ENCODE results near the gene WHRN.

The WHRN gene

GRCh38 chr9:114394523-114395333 is 110.5 kb downstream of the WHRN start:
- FAIRE-seq: no peak

DNA sequence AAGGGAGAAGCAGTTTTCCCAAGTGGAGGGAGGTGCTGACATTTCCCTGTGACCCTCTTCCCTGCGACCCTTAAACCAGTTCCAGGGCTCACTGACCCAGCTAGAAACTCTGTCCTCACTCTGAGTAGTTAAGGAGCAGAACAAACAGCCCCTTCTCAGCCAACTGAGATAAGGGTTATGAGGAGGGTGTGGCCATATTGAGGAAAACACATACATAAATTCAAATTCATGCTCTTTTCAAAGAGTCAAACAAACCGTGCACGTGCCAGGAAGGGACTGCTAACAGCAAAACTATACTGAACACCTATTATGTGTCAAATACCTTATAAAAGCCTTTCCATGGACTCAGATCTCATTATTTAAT is 112.5 kb downstream of the WHRN start:
- FAIRE-seq: no peak

DNA sequence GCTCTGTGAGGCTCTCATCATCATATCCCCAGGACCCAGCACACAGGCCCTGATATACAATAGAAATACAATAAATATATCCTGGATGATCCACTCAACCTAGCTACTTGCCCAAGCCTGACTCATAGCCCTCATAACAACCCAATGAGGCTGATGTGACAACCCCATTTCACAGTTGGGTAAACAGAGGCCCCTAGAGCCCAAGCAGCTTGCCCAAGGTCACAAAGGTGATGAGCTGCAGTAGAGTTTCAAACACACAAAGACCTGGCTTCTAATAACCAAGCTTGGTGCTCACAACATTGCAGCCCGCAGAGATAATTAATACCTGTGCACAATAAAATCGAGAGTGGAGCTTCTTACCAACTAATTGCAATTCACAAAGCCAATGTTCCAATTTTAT is 114.3 kb downstream of the WHRN start:
- FAIRE-seq: no peak

DNA sequence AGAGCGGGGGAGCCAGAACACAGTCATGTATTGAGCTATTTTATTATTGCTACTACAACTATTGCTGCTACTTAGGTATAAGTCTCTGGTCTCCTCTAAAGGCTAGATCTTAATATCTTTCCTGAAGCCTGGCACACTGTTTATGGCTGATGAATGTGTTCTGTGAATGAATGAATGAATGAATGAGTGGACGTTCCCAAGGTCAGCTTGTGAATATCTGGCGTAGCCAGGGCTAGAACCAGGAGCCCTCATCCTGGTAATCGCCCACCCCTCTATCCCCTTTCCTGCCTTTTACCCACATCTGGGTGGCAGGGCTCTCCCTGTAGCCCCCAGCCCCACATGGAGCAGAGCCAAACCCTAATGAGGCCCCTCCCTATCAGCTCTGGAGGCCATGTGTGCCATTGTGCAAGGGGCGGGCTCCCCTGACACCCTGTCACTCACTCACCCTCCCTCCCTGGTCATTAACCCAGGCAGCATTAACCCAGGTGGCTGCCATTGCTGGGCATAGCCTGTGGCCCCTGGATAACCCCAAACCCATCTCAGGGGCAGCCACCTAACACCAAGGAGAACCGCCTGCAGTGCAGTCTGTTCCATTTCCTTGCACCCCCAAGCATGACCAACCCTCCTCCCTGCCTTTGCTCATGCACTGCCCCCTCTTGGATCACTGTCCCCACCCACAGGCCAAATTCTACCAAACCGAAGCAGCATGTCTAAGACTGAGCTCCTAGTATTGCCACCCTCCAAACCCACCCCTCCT is 115.5 kb downstream of the WHRN start:
- FAIRE-seq: no peak

DNA sequence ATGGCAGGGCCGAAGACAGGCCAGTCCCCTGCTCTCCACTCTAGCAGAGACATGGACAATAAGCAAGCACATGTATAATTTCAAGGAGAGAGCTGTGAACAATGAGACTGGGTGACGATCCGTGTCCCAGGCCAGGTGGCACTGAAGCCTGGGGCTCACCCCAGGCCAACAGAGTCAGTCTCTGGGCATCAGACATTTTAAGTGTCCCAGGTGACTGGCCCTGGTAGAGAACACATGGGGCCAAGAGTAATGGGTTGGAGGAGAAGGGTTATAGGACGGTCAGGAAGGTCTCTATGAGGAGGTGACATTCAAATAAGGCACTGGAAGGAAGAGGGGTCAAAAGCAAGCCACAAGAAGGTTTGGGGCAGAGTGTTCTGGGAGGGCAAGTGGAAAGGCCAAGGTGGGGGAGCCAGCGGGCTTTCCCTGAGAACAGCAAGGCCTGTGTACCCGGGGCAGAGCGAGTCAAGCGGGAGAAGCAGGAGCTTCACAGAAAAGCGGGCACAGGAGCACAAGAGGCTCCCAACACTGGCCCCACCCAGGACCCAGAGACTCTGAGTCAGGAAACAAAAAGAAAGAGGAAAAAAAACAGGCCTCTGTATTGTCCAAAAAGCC is 116.4 kb downstream of the WHRN start:
- no peak for FAIRE-seq

- FAIRE-seq: no peak
Measured at GRCh38 chr9:114388357-114388682, 117.0 kb downstream of the WHRN start.

DNA sequence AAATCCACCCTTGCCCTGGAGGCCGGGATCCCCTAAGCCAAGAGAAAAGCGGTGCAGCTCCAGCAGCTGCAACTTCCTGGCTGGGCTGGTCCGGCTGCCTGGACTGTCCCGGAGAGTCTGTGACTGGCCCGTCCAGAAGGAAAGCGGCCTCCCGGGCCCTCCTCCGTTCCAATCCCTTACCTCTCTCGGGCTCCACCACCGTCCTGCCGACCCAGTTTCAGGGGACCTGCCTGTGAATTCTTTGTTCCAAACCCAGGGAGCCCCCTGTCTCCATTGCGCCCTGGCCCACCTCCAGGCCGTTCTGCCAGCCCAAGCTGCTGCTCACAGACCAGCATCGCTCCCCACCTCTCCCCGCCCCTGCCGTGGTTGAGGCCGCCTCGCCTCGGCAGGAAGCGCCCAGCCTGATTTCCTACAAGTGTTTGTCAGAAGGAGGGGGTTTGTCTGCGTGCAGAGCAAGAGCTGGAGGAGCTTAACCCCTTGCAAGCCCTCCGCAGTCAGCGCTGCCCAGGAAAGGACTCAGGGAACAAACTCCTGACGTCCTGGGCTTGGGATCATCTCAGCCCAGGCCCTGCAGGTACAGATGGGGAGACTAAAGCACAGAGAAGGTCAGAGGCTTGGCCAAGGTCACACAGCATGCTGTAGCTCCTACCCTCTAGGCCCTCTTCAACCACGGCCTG is 117.5 kb downstream of the WHRN start, which contains the start of gene AKNA:
AKNA (minus strand) TSS at position 303 of the 677 bp plus-strand sequence. CDS start 6,649 bp downstream, outside the sequence.
- FAIRE-seq: no peak

GRCh38 chr9:114386886-114387679 is 118.2 kb downstream of the WHRN start:
- FAIRE-seq: no peak

DNA sequence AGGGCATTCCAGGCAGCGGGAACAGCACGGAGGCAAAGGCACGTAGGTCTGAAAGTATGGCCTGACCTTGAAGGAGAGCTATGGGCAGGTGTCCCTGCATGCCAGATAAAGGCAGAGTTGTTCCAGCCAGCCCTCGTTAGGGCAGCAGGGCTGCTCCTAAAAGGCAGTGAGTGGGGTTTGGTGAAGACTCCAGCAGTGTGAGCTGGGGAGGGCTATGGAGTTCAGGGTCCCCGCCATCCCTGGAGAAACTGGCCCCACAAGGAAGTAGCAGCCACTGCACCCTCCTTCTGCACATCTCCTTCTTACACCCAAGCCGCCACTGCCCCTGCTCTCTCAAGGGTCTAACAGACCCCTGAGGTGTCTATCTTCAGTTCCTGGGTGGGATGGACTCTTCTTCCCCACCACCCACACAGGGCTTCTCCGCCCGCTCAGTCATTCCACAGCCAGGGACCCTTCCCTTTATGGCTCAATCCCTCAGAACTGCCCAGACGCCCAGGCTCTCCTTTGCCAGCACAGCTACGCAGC is 118.8 kb downstream of the WHRN start:
- no peak for FAIRE-seq

DNA sequence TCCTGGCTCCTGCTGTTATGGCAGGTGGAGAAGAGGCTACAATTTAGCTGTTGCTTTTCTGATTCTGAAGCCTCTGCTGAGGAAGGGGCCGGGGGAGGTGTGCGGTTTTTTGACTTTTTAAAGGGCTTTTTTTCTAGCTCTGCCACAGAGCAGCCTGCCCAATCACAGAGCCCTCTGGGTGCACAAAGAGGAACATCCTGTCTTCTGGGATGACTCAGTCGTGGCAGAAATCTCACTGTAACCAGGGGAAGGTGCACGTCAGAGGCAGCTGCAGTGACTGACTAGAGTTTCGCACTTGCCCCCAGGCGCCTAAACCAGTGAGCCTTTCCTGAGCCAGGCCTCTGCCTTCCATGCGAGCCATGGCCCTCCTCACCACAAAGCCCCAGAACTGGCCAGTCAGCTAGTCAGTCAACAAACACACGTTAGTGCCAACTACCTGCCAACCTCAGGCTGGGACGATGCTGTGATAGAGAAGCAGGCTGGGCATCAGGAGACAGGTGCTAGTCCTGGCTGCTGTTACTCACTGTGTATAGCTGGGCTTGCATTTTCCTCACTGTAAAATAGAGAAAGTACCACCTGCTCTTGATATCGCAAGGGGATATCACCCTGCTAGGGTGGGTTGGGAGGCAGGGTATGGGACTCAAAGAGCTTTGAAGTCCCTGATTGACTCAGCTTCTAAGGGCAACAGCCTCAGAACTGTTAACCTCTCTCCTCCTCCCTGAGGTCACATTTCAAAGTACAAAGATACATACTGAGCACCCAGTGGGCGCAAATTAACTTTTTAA is 119.7 kb downstream of the WHRN start:
- no peak for FAIRE-seq

DNA sequence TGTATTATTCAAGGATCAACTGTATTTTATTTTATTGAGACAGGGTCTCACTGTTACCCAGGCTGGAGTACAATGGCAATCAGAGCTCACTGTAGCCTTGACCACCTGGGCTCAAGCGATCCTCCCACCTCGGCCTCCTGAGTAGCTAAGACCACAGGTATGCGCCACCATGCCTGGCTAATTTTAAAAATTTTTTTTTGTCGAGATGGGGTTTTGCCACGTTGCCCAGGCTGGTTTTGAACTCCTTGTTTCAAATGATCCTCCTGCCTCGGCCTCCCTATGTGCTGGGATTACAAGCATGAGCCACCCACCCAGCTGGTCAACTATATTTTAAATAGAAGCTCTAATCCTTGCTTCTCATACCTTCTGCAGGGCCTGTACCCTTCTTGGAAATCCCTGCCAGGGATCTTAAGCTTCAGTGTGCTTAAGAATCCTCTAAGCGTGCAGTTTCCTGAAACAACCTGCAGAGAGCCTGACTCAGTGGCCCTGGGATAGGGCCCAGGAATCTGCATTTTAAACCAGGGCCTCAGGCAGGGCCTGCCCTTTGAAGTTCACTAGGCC is 120.4 kb downstream of the WHRN start:
- no peak for FAIRE-seq

- FAIRE-seq: no peak
Measured at GRCh38 chr9:114384341-114384740, 120.9 kb downstream of the WHRN start.

DNA sequence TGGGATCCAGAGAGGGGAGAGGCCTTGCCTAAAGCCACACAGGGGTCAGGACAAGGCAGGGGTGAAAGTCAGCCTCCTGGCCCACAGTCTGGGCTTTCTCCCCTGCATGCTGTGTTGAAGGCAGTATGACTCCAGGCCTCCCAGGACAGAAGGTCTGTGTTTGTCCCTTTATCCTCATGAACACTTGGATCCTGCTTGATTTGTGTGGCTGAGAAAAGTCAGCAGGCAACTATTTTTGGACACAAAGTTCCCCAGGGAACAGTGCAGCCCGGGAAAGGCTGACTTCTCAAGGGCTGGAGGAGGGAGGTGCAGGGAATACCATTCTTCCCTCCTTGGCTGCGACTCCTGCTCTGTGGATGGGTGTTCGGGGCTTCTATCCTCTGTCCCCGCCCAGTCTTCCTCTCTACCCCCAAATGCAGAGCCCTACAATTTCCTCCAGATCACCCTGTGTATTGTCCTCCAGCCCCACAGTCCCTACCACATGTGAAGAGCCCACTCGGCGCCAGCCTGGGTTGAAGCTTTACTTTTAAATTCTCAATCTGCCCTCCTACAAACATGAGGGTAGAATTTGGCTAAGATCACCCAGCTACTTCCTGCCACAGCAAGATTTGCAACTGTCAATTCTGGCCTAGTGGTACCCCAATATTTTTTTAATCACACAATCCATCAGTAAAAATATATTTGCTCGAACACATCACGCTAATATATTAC is 121.6 kb downstream of the WHRN start:
- FAIRE-seq: no peak

- FAIRE-seq: no peak
Measured at GRCh38 chr9:114382699-114383520, 122.4 kb downstream of the WHRN start.

- no peak for FAIRE-seq
Measured at GRCh38 chr9:114378883-114379282, 126.4 kb downstream of the WHRN start.

DNA sequence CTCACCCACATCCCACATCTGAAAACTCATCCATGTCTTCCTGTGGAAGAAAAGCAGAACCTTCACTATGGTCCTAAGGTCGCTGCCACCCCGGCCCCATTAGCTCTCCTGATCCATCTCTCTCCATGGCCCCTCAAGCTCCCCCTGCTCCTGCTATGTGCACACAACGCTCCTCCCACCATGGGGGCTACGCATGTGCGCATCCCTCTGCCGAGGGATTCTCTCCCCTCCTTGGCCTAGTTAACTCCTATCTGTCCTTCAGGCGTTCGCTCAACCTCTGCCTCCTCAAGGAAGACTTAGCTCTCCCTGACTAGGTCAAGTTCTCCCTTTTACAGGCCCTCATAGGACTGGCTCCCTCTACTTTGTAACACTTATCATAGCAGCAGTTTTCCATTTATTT is 127.3 kb downstream of the WHRN start:
- no peak for FAIRE-seq

GRCh38 chr9:114376586-114377445 is 128.5 kb downstream of the WHRN start:
- no peak for FAIRE-seq

DNA sequence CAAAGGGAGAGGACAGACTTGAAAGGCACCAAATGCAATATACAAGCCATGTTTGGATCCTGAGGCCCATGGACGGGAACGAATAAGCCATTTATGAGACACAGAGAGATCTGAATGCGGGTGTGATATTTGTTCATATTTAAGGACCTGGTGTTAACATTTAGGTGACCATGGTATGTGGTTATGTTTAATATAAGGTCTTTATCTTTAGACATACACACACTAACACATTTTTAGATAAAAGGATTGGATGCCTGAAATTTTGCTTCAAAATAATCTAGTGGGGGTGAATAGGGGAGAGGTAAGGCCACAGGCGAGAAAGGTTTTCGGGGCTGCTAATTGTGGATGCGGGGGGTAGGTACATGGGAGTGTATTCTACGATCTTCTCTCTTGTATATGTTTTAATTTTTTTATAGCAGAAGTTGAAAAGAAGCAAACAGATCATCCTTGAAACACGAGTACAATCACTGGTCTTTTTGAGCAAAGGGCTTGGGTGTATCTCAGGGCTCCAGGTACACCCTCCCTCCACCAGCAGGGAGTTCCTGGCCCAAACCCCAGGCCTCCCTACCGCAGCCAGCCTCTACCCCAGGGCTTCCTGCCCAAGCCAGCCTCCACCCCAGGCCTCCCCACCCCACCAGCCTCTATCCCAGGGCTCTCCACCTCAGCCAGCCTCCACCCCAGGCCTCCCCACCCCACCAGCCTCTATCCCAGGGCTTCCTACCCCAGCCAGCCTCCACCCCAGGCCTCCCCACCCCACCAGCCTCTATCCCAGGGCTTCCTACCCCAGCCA is 129.7 kb downstream of the WHRN start:
- FAIRE-seq: no peak

Data from G401.6 (cell line).